ENCODE results near the gene GPBP1L1.

GPBP1L1 gene

DNA sequence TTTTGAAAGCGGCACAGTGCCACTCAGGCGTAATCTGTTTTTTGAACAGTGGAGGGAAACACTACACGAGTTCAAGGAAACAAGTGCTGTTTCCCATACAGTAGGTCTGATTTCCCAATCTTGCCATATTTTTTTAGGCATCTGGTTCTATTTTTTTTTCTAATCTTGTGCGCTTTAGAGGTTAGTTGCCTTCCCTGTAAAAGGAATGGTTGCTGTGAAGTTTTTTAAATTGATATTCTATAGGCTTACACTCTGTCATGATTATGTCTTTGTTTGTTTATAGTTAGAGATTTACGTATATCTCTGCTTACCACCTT is 101.3 kb downstream of the GPBP1L1 start:
- DNase-seq, result no peak

DNA sequence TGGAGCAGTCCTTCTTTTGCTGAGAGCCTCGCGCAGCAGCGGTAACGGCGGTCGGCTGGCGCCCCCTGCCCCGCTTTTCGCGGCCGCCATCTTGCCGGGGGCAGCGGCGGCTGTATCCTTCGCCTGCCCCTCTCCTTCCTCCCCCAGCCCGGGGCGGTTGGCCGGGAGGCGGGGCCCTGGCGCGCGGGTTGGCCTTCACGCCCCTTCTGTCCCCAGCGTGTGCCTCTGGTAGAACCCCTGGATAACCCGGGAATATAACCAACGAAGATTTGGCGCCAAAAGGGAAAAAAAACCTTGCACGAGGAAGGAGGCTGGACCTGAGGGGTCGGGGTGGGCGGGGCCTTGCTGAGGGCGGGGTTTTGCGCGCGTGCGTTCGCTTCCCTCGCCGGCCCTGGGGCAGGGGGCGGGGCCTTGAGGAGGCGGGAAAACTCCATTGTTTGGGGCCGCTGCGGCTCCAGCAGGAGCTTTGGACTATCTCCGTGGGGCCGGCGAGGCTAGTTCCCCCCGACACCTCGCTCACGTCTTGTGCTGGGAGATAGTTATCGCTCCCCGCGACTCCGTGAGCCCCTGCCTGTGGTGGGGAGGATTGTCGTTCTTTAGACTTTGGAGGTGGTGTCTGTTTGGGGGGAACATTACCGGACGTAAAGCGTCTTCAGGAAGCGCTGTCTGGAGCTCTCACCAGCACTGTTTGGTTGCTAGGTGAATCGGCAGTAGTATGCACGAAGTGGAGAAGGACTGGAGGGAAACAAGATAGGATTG is 101.8 kb downstream of the GPBP1L1 start:
- peak; percentile 81 for DNase-seq

DNA sequence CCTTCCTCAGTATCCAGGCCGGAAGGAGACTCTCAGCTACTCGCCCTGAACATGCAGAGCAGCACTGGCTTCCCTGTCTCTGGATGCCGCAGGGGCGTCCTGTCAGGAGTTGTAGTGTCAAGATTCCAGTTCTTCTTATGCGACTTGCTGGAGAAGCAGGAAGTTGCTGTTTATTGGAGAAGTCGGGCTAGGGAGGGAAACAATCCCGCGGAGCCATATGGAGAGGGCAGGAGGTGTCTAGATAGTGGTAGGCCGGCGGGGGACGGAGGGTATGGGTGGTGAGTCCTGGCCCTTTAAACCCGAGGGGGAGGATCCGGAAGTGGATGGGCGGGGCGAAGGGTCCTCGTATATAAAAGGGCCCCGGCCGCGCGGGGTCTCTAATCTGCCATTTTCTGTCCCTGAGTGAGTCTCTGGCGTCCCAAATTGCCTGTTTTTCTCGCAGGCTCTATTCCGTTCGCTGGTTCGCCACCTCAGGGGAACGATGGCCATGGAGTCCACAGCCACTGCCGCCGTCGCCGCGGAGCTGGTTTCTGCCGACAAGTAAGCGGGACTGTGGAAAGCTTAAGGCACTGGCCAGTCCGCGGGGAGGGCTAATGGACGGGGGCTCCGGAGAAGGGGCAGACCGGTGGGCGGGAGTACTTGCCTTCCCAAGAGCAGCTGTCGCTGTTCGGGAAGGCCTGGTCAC is 102.5 kb downstream of the GPBP1L1 start, which contains the start of gene NASP:
NASP (plus strand) TSS at position 376 of the 685 bp plus-strand sequence; CDS start at position 482, 106 bp downstream.
- DNase-seq, result peak; percentile 79

DNA sequence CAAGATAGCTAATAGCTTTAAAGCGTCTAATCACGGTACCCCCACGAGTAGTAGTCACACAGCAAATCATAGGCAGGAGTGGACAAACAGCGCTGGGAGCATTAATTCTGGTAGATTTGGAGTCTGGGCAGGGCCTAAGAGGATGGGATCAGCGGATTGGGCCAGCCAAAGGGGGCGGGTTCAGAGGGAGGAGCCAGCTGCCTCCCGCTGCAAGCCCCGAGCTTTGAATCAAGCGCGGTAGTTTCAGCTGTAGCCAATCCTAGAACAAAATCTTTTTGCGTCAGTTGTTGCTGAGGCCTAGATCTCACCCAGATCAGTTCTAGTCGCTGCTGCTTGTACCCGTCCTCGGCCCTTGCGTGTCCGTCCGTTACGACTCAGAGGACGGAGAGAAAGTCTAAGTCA is 103.1 kb downstream of the GPBP1L1 start:
- peak; percentile 92 for DNase-seq
